Measurements from ENCODE around the gene RIPK4.

RIPK4 gene

DNA sequence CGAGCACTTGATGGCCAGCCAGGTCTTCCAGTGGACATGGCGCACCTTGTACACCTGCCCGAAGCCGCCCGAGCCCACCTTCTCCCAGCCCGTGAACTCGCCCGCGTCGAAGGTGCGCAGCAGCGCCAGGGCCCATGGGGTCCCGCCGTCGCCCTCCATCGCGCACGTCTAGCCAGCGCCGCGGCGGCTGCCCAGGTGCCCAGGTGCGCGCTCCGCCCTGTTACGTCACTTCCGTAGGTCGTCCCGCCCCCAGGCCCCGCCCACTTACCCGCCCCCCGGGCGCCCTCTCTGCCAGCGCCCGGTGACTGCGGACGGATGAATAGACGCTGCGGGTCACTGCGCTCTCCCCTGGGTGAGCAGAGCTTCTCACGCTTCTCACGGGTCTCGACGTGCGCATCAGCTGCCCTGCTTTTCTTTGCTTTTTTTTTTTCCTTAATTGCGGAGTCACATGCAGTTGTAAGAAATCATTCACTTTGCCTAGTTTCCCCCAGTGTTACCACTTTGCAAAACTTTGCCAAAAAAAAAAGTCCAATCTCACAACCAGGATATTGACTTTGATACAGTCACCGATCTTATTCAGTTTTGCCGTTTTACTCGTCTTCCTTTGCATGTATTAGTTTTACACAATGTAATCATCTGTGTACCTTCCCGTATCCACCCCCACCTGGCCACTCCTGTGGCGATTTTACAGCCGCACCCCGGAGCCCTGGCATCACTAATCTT, at the start of gene RIPK4:
Gene RIPK4 (minus strand): TSS at position 170 of the 723 bp plus-strand sequence. CDS start 11 bp downstream, at position 159.
- DNase-seq (ENCODE audit: low read depth in 2 of 3, low spot score in 2 of 3): peak; percentile 16 to 34 (median 25)

DNA sequence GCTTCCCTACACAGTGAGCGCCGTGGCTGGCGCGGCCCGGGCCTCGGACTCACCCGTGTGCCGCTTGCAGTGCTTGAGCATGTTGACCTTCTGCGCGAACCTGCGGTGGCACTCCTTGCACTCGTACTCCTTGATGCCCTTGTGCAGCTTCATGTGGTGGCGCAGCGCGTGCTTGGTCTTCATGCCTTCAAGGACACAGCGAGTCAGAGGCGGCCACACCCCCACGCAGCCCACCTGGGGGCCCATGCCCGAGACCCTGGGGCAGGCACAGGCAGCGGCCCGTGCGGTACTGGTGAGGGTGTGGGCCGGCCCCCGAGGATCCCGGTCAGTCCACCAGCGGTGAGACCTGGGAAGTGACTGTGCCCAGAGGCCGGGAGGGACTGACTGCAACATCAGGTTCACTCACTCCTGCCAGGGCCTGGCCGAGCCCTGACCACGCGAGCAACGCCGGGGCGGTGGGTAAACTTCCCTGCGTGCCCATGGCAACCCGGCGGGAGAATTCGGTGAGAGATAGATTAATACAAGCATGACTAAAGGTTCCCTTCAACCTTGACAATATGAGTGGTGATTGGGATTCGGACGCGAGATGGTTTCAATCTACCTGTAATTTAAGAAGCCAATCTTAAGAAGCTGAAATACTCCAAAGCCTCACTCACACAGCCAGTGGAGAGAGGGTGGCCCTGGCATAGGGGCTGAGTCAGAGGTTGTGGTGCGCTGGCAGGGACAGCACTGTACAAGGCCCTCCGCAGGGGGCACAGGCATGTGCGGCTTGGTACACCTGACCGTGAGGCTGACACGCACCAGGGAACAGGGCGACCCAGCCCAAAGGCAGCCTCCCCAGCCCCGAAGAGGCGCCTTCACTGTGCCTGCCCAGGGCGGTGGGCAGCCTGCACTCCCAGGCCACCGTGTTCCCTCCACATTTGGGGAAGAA, 49.1 kb upstream of the RIPK4 start:
- DNase-seq (ENCODE audit: low read depth in 2 of 3, low spot score in 2 of 3): no peak

DNA sequence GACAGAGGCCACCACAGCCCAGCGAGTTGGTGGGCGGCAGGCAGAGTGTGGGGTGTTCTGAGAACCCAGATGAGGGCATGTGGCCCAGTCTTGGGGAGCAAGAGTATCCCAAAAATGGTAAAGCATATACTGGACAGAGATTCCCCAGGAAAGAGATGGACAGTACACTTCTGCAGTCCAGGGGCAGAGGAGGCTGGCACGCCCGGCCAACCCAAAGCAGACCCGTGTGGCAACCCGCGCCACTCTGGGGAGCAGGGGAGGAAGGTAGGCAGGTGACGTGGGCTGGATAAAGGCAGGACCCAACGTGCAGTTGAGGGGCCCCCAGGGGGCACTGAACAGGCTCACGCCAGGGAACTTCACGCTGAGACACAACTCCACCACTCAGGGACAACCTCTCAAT, 46.4 kb upstream of the RIPK4 start:
- no peak for DNase-seq (ENCODE audit: low read depth in 2 of 3, low spot score in 2 of 3)

DNA sequence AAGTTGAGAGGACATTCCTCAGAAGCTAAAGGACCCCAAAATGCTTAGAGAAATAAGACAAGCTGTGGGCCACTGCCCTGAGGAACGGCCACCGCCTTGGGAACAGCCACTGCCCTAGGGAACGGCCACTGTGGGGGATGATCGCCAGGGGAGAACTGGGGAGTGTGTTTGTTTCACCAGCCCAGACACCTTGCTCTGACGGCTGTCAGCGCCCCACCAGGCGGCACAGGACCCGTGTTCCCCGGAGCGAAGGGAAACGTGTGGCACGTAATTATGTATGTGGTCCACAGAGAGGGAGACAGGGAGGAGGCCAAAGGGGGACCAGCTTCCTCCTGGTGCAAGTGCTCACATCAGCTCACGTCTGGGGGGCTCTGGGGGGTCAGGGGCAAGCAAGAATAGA, 45.8 kb upstream of the RIPK4 start:
- DNase-seq (ENCODE audit: low read depth in 2 of 3, low spot score in 2 of 3): no peak

DNA sequence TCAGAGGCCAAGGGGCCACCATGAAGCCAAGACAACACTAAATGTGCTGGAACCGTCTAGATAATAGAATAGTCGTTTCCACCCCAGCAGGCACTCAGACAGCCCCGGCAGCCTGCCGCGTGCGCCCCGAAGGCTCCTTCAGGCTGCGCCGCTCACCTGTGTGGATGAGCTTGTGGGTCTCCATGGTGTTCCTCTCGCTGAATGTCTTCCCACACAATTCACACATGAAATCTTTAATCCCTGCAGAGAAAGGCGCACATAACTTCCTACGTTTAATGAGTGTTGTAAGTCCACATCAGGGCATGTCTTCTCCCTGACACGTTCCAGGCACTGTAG, 43.7 kb upstream of the RIPK4 start:
- DNase-seq (ENCODE audit: low read depth in 2 of 3, low spot score in 2 of 3): no peak

DNA sequence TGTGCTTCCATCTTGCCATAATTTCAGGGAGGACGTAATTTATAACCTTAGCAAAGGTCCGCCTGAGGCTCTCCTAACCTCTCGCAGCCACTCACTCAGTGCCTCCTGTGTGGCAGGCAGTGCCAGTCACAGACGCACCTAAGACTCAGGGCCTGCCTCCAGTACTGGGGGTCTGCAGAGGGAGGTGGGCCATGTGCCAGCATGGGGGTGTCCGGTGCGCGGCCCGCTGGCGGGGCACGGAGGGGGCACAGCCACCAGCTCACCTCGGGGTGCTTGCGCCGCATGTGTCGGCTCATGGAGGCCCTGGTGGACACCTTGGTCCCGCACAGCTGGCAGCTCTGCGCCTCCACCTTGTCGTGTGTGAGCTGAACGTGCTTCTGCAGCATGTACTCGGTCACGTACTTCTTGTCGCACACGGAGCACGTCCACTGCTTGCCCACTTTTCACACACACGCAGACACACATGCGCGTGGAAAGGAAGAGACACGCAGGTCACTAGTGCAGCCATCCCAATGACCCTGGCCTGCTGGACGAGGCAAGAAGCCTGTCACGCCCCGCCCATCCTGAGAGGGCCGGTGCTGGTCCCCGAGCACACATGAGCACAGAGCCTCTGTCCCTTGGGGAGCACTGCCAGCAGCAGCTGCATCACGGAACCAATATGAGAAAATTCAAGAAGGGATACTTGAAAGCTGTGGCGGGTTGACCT, 43.2 kb upstream of the RIPK4 start:
- DNase-seq (ENCODE audit: low read depth in 2 of 3, low spot score in 2 of 3): no peak

DNA sequence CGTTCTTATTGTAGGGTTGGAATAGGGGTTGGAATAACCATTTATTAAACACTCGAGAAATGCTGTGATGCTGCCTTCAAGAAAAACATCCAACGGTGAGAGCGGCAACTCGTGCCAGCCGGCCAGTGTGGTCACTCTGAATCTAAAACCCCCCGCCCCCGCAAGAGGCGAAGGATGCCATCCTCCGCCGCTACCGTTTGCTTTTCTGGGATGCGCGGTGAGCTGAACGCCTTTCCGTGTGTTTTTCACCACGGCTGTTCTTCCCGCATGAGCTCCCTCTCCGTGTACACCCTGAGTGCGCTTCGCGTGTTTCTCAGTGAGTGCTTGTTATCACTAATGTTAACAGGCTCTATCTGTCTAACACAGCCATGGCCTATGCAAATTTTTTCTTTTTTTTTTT, 42.0 kb upstream of the RIPK4 start:
- DNase-seq (ENCODE audit: low read depth in 2 of 3, low spot score in 2 of 3): no peak

DNA sequence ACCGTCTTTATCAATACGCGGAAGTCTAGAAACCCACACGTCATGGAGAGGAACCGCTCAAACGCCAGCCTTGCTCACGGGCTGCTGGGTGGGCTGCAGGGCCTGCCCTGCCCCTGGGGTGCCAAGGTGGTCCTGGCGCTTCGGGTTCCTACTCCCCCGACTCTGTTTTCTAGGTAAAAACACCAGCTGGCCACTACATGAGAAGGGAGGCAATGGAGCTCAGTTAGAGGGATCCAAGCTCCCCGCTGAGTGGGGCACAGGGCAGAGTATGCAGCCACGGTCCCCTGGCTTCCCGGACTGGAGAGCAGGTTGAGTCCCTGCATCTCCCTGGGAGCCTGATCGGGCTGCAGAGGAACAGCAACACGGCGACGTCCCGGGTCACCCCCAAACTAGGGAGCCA, 41.2 kb upstream of the RIPK4 start:
- no peak for DNase-seq (ENCODE audit: low read depth in 2 of 3, low spot score in 2 of 3)

DNA sequence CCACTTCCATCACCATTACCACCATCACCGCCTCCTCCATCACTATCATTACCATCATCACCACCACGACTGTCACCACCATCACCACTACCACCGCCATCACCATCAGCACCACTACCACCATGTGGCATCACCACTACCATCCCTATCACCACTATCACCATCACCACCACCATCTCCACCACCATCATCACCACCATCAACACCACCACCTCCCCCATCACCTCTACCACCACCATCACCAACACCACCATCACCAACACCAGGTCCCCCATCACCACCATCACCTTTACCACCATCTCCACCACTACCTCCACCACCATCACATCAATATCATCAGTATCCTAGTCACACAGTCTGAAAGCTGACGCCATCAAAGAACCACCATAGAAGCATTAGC, 39.9 kb upstream of the RIPK4 start:
- DNase-seq (ENCODE audit: low read depth in 2 of 3, low spot score in 2 of 3): no peak

DNA sequence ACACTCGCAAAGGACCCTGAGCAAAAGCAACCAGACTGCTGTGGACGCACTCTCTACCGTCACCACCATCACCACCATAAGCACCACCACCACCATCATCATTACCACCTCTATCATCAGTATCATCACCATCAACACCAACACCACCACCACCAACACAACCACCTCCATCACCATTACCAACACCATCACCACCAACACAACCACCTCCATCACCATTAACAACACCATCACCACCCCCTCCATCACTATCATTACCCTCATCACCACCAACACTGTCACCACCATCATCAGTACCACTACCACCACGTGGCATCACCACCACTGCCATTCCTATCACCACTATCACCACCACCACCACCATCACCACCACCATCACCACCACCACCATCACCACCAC, 38.8 kb upstream of the RIPK4 start:
- DNase-seq (ENCODE audit: low read depth in 2 of 3, low spot score in 2 of 3): no peak

DNA sequence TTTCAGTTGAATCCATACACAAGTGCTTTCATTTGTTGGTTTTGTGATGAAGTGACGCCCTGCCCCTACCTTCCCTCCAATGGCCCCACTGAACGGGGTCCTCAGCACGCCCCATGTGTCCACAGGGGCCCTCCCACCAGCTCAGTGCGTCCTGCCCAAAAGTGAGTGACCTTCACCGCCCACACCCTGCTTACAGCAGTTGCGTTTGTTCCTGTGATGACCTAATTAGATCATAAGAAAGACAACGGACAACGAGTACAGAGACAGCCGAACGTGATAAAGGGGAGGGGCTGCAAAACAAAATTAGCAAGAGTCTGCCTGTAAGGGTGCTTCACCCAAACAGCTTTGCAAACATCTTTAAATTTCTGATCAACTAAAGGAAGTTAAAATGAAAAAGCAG, 38.2 kb upstream of the RIPK4 start:
- no peak for DNase-seq (ENCODE audit: low read depth in 2 of 3, low spot score in 2 of 3)

DNA sequence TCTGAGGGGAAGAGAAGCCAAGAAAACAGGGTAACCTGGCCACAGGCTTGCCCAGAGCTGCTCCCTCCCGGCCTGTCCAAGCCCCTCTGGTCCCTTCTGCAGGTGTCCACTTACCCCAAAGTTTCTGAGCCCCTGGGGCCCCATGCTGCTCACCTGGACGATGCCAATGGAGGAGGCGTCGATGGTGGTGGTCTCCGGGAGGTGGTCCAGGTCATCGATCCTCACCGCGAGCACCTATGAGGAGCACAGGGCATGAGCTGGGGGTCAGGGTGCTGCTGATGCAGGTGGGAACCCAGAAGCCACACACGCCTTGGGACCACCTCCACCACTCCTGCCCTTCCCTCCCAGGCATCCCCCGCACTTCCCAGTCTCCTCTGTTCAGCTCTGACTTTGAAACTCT, 37.5 kb upstream of the RIPK4 start:
- no peak for DNase-seq (ENCODE audit: low read depth in 2 of 3, low spot score in 2 of 3)

DNA sequence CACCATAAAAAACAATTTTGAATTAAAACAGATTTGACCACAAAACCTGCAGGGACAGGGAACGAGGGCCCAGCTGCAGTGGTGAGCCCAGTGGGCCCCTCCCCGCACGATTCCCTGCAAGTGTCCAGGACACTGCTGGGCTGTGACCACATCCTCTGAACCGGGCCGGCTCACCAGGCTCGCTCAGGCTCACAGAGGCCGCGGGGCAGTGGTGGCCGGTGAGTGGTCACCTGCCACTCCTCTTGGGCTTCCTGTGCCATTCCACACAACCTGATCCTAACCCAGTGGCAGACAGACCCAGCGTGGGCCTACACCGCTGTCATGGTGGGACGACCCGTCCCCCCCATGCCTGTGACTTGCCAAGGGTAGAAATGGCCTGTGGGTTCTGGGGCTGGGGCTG, 36.5 kb upstream of the RIPK4 start:
- no peak for DNase-seq (ENCODE audit: low read depth in 2 of 3, low spot score in 2 of 3)

DNA sequence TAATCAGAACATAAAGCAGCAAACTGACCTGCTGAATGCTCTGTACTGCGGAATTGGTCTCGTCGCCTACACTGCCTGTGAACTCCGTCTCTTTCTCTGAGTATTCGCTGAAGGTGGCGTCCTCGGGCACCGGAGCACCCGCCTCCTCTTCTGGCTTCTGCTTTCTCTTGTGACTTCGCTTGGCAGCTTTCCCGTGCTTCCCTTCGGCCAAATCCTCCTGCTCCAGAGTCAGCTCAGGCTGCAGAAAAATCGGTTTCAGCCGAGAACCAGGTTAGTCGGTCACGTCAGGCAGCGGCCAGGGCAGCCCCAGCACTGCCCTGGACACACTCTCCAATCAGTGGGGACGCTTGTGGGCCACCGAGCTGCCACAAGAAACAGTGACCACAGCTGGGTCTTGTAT, 35.8 kb upstream of the RIPK4 start:
- no peak for DNase-seq (ENCODE audit: low read depth in 2 of 3, low spot score in 2 of 3)

DNA sequence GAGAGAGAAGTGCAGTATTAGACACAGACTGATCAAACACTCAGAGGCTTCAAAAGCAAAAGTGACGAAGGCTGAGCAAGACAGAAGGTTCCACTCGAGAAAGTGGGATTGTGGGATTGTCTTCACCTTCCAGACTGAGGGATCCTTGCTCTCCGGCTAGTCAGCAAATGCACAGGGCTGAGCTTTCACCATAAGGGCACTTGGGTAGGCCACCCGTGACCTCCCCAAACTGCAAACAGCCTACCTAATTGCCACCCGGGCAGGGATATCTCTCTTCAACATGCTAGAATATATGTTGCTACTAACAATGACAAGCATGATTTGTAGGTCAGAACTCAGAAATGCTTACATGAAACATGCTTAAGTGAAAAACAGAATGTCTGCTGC, 35.3 kb upstream of the RIPK4 start:
- no peak for DNase-seq (ENCODE audit: low read depth in 2 of 3, low spot score in 2 of 3)

DNA sequence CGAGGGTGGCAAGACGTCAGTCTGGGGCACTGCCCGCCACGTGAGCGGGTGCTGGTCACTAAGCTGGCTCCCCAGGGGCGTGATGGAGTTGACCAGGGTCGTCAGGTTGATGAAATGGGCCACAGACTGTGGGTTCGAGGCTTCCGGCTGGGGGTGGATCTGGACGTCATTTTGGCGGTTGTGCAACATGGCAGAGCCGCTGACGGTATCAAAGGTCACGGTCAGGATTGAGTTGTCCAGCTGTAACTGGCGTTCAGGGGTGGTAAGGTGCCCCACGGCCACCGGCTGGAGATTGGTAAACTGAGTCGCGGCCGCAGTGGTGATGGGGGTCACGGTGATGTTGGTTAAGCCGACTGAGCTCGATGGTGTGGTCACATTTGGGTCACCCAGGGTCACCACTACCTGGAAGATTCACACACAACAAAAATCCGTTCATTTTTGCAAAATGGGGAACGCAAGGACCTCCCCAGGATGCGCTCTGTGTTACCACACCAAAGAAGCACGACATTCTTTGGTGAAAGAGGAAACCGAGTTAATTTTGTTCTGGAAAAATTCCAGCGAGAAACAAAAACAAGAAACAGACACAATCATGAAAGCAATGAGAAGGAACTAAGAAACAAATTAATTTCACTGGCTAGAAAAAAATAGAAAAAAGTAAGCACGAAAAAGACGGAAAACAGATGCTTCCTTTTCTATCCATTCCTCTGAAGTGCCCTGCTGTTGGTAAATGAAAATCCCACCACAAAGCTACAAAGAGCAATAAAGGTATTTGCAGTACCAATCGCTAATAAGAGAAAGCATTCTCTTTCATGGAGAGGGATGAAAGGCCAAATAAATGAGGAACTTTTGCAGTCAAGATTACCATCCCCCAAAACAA, 34.7 kb upstream of the RIPK4 start:
- DNase-seq (ENCODE audit: low read depth in 2 of 3, low spot score in 2 of 3): no peak

DNA sequence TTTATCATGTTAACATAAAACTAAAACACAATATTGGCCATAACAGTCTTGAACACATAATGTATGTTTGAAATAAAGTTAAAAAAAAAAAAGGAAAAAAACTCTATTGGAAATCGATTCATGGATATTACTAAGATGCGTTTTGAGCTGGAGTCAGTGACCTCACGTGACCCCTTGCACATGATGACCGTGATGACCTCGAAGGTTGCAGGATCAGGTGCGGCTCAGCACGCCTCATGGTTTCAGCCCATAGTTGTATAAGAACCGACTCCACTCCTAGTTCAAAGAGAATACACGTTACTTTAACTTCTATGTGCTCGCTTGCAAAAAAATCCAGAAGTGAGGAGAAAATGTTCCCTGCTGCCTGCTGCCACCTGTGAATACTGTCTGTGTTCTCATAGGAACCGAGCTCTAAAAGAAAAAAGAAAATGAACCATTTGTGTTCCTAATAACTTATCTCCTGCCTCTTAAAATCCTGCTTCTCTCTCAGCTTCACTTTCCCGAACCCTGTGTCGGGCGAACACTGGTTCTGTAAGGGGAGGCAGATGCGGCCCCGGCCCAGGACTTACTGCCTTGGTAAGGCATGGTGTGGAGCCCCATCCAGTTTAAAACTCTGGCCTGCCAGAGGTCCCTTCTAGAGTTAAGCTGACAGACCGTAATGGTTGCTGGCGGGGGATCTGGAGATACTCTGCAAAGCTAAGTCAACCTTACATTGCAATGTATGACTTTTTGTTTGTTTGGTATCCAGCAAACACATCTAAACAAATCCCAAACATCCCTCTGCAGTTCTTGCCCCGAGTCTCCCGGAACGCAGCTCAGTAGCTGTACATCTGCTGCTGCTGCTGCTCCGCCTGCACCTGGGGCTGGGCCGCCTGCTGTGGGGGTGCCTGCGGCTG, 33.8 kb upstream of the RIPK4 start:
- DNase-seq (ENCODE audit: low read depth in 2 of 3, low spot score in 2 of 3): no peak

DNA sequence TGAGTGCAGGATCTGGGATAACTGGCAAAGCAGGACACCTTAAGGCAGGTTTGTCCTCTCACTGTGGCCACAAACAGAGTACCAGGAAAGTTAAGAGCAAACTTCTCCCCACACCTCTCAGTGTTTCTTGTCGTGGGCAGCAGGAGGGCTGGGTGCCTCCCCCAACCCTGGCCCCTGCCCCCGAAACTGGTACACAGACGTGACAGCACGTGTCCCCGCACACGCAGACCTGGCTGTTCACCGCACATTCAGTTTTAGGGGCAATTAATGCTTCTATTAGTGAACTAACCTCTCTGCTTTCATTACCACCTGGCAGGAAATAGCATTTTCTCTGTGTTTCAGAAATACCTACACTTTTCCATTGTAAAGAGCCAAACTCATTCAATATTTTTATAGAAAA, 32.9 kb upstream of the RIPK4 start:
- DNase-seq (ENCODE audit: low read depth in 2 of 3, low spot score in 2 of 3): no peak

DNA sequence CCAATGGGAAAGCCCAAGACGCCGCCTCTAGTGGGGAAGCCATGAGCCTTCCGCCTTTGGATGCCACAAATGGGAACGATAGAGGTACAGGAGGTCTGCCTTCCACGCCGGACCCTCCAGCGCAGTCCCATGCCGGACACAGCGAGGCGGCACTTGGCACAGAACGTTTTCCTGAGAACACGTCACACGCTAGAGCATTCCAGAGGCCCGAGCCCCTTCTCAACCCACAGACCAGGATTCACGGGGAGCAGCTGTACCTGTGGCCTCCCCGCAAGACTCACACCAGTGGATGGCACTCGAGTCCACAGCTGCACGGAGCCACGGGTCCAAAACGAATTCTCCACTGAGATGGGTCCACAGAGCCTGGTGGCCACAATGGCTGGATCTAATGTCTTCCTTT, 31.5 kb upstream of the RIPK4 start:
- no peak for DNase-seq (ENCODE audit: low read depth in 2 of 3, low spot score in 2 of 3)

DNA sequence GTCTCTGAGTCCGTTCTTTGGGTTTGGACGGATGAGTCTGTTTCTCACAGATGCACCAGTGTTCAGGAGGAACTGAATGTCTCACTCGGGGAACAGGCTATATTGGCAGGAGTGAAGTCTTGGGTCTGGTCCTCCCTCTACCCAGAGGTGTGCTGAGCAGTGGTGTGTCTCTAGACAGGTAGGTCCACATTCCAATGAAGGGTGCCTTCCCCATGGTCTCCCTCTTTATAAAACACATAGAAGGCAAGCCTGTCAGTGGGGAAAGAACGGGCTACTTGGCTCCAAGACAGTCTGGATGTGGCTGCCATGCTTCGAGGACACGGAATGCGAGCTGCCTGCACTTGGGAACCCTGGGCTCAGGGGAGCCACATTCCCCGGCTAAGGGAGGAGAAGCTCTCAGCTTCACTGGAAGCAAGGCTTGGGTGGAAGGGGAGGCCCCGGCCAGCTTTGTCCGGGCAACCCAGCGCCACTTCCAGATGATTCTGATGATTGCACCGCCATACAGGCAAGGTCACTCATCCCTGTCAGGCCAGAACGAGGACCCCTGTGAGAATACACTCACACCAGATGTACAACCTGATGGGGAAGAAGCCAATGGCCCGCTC, 29.7 kb upstream of the RIPK4 start:
- DNase-seq (ENCODE audit: low read depth in 2 of 3, low spot score in 2 of 3): no peak

All from activated CD8-positive, alpha-beta memory T cell treated with anti-CD3 and anti-CD28 coated beads for 48 hours (primary cell).